Neural cell (in vitro differentiated cells): ENCODE measurements around the gene ZBED4. TPM values are rescaled to one million over a fixed set of nuclear protein-coding genes. Genes with fewer than 3 reads are reported as not detected.

Source experiments
- H2AFZ ChIP-seq: fragments of 200-600, 300-800 bp; sonication (generic), shearing (Covaris generic); 2 replicates; pipeline ENCODE4 v1.6.0; 2014; ENCODE audit warnings: low read depth, mild to moderate bottlenecking, antibody characterized with exemption, low read length, moderate library complexity
- H3F3A ChIP-seq: fragments of 200-600 bp; shearing (Covaris generic); 2 replicates; pipeline ENCODE4 v1.6.1; 2016; ENCODE audit warnings: mild to moderate bottlenecking, moderate library complexity, mixed read lengths, antibody characterized with exemption, low read length; ENCODE audit not compliant: insufficient read depth, poor library complexity, severe bottlenecking
- H3K27ac ChIP-seq: fragments of 200-600, 300-800 bp; sonication (generic), shearing (Covaris generic); 2 replicates; pipeline ENCODE4 v1.5.1; 2014; ENCODE audit warnings: mild to moderate bottlenecking, low read length, moderate library complexity
- H3K27me3 ChIP-seq: fragments of 300-800, 200-600 bp; sonication (generic), shearing (Covaris generic); 2 replicates; pipeline ENCODE4 v1.6.0; 2014; ENCODE audit warnings: mild to moderate bottlenecking, low read depth, low read length, moderate library complexity; ENCODE audit not compliant: insufficient read depth
- H3K36me3 ChIP-seq: fragments of 300-800, 200-600 bp; sonication (generic), shearing (Covaris generic); 2 replicates; pipeline ENCODE4 v1.5.1; 2014; ENCODE audit warnings: mild to moderate bottlenecking, antibody characterized with exemption, low read length, moderate library complexity; ENCODE audit not compliant: insufficient read depth
- H3K4me2 ChIP-seq: fragments of 300-800, 200-600 bp; sonication (generic), shearing (Covaris generic); 2 replicates; pipeline ENCODE4 v1.6.0; 2014; ENCODE audit warnings: mild to moderate bottlenecking, low read length
- H3K4me3 ChIP-seq: fragments of 300-800, 200-600 bp; sonication (generic), shearing (Covaris generic); 2 replicates; pipeline ENCODE4 v1.5.1; 2014; ENCODE audit warnings: mild to moderate bottlenecking, low read length, moderate library complexity
- H3K79me2 ChIP-seq: fragments of 200-600 bp; shearing (Covaris generic); replicated peaks from 2 replicates; pipeline ENCODE4 v1.6.0; 2014; ENCODE audit warnings: mild to moderate bottlenecking, low read length, moderate library complexity; ENCODE audit not compliant: insufficient read depth
- H3K9ac ChIP-seq: fragments of 300-800, 200-600 bp; sonication (generic), shearing (Covaris generic); 2 replicates; pipeline ENCODE4 v1.6.1; 2016; ENCODE audit warnings: mild to moderate bottlenecking, low read length, mixed read lengths
- H3K9me2 ChIP-seq: fragments of 200-600 bp; shearing (Covaris generic); 2 replicates; pipeline ENCODE4 v1.6.1; 2016; ENCODE audit warnings: mild to moderate bottlenecking, low read length, mixed read lengths; ENCODE audit not compliant: insufficient read depth
- H3K9me3 ChIP-seq: fragments of 200-600, 300-800 bp; sonication (generic), shearing (Covaris generic); 2 replicates; pipeline ENCODE4 v1.6.1; 2016; ENCODE audit warnings: mild to moderate bottlenecking, mixed run types, low read length, moderate library complexity, mixed read lengths
- H4K20me1 ChIP-seq: fragments of 200-600 bp; shearing (Covaris generic); 2 replicates; pipeline ENCODE4 v1.6.1; 2016; ENCODE audit warnings: mild to moderate bottlenecking, mixed run types; ENCODE audit not compliant: insufficient read depth
- EP300 ChIP-seq: fragments of 450-650 bp; conservative IDR thresholded peaks from 2 replicates; pipeline ENCODE4 v1.6.1; 2014; ENCODE audit warnings: antibody characterized with exemption, mild to moderate bottlenecking, moderate library complexity; ENCODE audit not compliant: poor library complexity, severe bottlenecking
- EZH2 ChIP-seq: fragments of 200-600, 300-800 bp; shearing (Covaris generic), sonication (generic); IDR thresholded peaks from 2 replicates; pipeline ENCODE4 v1.6.1; 2014; ENCODE audit warnings: antibody characterized with exemption, low read length, borderline replicate concordance, mild to moderate bottlenecking; ENCODE audit not compliant: insufficient read depth, poor library complexity, severe bottlenecking
- MXI1 ChIP-seq: fragments of 450-650 bp; conservative IDR thresholded peaks from 2 replicates; pipeline ENCODE4 v1.6.1; 2014; ENCODE audit warnings: antibody characterized with exemption, mild to moderate bottlenecking; ENCODE audit not compliant: poor library complexity, severe bottlenecking
- POLR2AphosphoS5 ChIP-seq: IDR thresholded peaks from 2 replicates; pipeline ENCODE4 v1.6.1; 2012
- RAD21 ChIP-seq: fragments of 450-650 bp; conservative IDR thresholded peaks from 2 replicates; pipeline ENCODE4 v1.6.1; 2014; ENCODE audit warnings: antibody characterized with exemption, mild to moderate bottlenecking, moderate library complexity
- REST ChIP-seq: IDR thresholded peaks from 2 replicates; pipeline ENCODE4 v1.6.1; 2012; ENCODE audit warnings: borderline replicate concordance
- SMC3 ChIP-seq: fragments of 450-650 bp; conservative IDR thresholded peaks from 2 replicates; pipeline ENCODE4 v1.6.1; 2014; ENCODE audit warnings: antibody characterized with exemption, mild to moderate bottlenecking, moderate library complexity; ENCODE audit not compliant: poor library complexity
- TAF1 ChIP-seq: IDR thresholded peaks from 2 replicates; pipeline ENCODE4 v1.6.1; 2012; ENCODE audit warnings: low read depth
- polyA plus RNA-seq: library from polyadenylated mRNA; depleted of rRNA; stranded (reverse); fragments of >200 nt; gene quantifications from 2 replicates; pipeline ENCODE4 v1.2.3, GENCODE V29; 2014
- TF ChIP-seq, protein P1 (sequence below): fragments of 450-650 bp; IDR thresholded peaks from 2 replicates; pipeline ENCODE4 v1.5.1; 2014; ENCODE audit warnings: antibody characterized with exemption, mild to moderate bottlenecking, moderate library complexity; ENCODE audit not compliant: poor library complexity, severe bottlenecking

ZBED4 gene
- polyA plus RNA-seq, 1 donor from 2014 or later = 15.0 TPM

DNA sequence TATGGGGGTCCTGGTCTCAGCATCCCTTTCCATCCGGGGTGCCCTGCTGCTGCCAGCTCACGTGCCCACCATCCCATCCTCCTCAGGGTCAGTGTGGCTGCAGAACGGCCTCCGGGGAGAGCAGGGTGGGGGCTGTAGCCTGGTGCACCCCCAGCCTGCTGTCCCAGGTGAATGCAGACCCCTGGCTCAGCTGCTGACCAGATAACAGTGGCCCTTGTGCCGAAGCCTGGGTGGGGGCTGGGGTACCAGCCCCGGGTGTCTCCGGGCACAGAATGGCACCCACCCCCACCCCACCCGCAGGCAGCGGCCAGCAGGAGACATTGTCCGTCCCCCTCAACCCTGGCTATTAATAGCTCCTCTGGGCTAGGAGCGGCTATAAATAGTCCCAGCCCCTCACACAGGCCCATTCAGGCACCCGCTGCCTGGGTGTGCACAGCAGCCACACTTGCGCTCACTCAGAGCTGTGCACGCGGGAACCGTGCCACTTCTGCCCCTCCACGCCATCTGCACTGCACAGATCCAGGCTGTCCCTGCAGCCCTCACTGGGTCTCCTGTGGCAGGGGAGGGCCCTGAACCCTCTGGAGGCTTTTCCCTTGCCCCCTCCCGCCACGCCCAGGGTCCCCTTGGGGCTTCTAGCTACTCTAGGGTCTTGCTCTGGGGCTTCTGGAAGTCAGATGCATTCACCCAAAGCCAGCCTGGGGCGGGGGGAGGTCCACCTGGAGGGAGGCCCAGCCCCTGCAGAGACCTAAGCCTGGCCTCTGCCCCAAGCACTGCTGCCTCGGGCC is 83.5 kb downstream of the ZBED4 start:
- Histone ChIP-seq H3F3A (no peaks in the 10 kb centered on the region), H3K4me3 (no peak overlapping the region), H3K36me3 (no peaks in the 10 kb centered on the region), H3K9me3 (no peaks in the 10 kb centered on the region), H4K20me1 (no peaks in the 10 kb centered on the region), H3K79me2 (no peaks in the 10 kb centered on the region), H3K9ac (peak overlapping the region; percentile 42), H3K27ac (no peak overlapping the region), H2AFZ (no peak overlapping the region), H3K4me2 (no peak overlapping the region), H3K9me2 (no peaks in the 10 kb centered on the region), H3K27me3 (no peaks in the 10 kb centered on the region)
- no peak for TF ChIP-seq EZH2
- TF ChIP-seq EP300 = no peak
- no peak for TF ChIP-seq SMC3
- no peak for TF ChIP-seq TAF1
- no peak for TF ChIP-seq POLR2AphosphoS5
- TF ChIP-seq, protein P1, sequence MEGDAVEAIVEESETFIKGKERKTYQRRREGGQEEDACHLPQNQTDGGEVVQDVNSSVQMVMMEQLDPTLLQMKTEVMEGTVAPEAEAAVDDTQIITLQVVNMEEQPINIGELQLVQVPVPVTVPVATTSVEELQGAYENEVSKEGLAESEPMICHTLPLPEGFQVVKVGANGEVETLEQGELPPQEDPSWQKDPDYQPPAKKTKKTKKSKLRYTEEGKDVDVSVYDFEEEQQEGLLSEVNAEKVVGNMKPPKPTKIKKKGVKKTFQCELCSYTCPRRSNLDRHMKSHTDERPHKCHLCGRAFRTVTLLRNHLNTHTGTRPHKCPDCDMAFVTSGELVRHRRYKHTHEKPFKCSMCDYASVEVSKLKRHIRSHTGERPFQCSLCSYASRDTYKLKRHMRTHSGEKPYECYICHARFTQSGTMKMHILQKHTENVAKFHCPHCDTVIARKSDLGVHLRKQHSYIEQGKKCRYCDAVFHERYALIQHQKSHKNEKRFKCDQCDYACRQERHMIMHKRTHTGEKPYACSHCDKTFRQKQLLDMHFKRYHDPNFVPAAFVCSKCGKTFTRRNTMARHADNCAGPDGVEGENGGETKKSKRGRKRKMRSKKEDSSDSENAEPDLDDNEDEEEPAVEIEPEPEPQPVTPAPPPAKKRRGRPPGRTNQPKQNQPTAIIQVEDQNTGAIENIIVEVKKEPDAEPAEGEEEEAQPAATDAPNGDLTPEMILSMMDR = no peak
- no peak for TF ChIP-seq REST
- TF ChIP-seq RAD21 = no peak
- TF ChIP-seq MXI1 = no peak

DNA sequence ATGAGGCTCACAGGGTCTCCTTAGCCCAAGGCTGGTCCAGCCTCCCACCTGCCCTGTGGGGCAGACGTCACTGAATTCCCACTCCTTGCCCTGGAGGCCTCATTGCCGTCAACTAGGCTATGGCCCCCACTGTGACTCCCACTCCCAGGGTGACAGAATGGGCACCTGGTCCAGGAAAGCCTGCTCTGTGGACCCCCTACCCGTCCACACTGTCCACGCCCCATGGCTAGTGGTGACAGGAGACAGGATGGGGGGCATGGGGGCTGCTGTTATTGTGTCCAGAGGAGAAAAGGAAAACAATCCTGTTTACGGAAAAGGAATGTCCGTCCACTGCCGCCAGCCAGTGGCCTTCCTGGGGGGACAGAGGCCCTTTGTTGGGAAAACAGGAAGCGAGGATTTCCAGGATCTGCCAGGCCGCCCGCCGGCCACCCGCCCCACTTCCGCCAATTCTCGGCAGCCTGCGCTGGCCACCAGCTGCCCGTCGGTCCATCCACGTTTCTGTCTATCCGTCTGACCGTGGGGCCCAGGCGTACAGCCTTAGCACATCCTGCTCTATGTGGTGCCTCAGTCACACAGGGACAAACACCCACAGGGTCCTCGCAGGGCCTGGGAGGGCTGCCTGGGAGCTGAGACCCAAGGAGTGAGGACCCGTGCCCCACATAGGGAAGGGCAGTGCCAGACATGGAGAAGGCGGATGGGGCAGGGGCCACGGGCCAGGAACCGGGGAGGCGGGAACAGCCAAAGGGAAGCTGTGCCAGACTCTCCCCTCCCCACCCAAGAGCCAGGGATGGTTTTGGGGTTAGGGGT is 84.3 kb downstream of the ZBED4 start:
- Histone ChIP-seq H3K9me2 (no peaks in the 10 kb centered on the region), H4K20me1 (no peaks in the 10 kb centered on the region), H3K9ac (no peak overlapping the region), H3K36me3 (no peaks in the 10 kb centered on the region), H3K27ac (no peak overlapping the region), H3K79me2 (no peaks in the 10 kb centered on the region), H3K4me3 (no peak overlapping the region), H3K4me2 (no peak overlapping the region), H3K9me3 (no peaks in the 10 kb centered on the region), H3K27me3 (no peaks in the 10 kb centered on the region), H3F3A (no peaks in the 10 kb centered on the region), H2AFZ (no peak overlapping the region)
- no peak for TF ChIP-seq TAF1
- no peak for TF ChIP-seq EP300
- no peak for TF ChIP-seq REST
- no peak for TF ChIP-seq RAD21
- TF ChIP-seq MXI1 = no peak
- TF ChIP-seq POLR2AphosphoS5 = no peak
- no peak for TF ChIP-seq SMC3
- TF ChIP-seq EZH2 = no peak
- TF ChIP-seq, protein P1 = no peak
